NCI-H460 (cell line): ENCODE data around the gene TRIM58. TPM values are rescaled to one million over a fixed set of nuclear protein-coding genes. Genes with fewer than 3 reads are reported as not detected.

Experiments
- DNase-seq: peaks from one replicate; pipeline ENCODE4 v3.0.0-alpha.2; 2016; ENCODE audit warnings: low read depth; ENCODE audit errors: extremely low read depth
- total RNA-seq: library from RNA; depleted of rRNA; stranded (reverse); fragments of >200 nt; shearing (Covaris generic); gene quantifications from 2 replicates; pipeline ENCODE4 v1.2.3, GENCODE V29; 2014; rRNA removed

The TRIM58 gene
- total RNA-seq, 1 experiment from 2014 or later = not detected

DNA sequence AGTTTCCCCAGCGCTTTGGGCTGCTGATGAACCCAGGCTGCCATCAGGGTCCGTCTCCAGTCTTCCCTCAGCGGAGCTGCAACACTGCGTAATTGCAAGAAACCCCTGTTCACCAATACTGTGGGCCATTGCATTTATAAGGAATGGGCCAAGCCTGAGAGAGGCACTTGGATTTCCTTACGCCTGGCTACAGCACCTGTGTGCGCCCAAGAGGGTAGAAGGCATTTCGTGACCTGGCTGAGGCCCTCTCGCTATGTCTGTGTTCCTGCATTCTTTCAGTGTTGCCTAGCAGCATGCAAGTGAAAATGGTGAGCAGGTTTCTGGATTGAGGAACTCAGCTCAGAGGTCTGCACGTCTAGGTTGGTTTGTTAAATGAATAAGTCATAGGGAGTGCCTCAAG, 26.4 kb downstream of the TRIM58 start:
- DNase-seq = no peak

DNA sequence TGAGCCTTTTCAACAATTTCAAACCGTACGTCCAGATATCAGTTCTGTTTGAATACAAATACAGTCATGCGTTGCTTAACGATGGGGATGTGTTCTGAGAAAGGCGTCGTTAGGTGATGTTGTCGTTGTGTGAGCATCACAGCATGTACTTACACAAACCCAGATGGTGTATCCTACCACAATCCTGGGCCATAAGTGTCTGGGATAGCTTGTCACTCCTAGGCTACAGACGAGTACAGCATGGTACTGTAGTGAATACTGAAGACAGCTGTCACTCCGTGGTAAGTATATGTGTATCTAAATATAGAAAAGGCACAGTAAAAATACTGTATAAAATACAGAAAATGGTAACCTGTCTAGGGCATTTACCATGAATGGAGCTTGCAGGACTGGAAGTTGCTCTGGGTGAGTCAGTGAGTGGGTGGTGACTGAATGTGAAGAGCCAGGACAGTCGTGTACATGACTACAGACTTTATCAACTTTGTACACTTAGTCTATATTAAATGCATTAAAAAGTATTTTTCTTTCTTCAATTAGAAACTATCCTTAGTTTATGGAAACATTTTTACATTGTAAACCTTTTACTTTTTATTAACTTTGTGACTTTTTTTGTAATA, 27.9 kb downstream of the TRIM58 start:
- DNase-seq = no peak

DNA sequence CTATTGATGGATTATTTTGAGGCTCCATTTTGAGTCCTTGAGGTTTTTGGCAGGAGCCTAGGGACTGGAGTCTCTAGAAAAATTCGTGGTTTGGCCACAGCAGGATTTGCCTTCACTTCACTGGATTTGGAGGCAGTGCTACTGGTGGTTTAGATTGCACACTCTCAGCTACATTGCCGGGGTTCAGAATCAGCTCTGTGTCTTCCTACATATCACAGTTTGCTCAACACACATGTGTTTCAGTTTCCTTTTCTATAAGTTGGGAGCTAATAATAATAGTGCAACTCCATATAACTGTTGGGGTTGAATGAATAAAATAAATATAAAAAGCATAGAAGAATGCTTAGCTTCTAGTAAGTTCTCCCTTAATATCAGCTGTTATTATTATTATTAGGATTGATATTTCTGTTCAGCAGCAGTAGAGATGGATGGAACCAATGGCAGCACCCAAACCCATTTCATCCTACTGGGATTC, 38.2 kb downstream of the TRIM58 start, which contains the start of gene OR2W3:
Gene OR2W3, plus strand, starts transcription at position 425 of the 475 bp plus-strand sequence. Its CDS starts 0 bp downstream, at position 425.
- DNase-seq = no peak

DNA sequence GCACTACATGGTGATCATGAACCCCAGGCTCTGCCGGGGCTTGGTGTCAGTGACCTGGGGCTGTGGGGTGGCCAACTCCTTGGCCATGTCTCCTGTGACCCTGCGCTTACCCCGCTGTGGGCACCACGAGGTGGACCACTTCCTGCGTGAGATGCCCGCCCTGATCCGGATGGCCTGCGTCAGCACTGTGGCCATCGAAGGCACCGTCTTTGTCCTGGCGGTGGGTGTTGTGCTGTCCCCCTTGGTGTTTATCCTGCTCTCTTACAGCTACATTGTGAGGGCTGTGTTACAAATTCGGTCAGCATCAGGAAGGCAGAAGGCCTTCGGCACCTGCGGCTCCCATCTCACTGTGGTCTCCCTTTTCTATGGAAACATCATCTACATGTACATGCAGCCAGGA, 39.0 kb downstream of the TRIM58 start:
- no peak for DNase-seq

DNA sequence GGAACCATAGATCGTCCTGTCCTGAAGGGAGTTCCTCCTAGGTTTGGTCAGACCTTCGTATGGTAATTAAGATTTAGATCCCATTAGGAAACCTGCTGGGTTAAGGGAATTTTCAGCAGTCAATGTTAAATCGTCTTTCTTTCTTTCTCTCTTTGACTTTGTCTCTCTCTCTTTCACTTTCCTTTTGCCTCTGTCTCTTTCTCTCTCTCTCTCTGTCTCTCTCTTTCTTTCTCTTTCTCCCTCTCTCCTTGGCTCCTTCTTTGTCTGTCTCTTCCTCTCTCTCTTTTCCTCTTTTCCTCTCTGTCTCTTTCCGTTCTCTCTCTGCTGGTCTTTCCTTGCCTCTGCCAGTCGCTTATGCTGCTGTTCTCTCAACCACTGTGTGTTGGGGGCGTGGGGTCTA, 47.1 kb downstream of the TRIM58 start:
- no peak for DNase-seq

DNA sequence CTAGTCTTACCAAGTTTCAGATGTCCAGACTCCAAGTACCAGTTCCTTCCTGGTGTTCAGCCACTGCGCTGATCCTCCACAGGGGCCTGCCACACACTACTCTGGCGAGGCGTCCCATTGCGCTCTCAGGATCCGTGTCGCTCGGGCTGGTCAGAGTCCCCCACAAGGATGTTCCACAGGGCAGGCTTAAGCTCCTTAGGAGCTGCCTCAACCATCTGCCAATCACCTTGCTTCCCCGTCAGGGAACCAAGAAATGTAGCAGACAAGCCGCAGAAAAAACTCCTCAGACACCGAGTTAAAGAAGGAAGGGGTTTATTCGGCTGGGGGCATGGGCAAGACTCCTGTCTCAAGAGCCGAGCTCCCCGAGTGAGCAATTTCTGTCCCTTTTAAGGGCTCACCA, 48.2 kb downstream of the TRIM58 start:
- no peak for DNase-seq

DNA sequence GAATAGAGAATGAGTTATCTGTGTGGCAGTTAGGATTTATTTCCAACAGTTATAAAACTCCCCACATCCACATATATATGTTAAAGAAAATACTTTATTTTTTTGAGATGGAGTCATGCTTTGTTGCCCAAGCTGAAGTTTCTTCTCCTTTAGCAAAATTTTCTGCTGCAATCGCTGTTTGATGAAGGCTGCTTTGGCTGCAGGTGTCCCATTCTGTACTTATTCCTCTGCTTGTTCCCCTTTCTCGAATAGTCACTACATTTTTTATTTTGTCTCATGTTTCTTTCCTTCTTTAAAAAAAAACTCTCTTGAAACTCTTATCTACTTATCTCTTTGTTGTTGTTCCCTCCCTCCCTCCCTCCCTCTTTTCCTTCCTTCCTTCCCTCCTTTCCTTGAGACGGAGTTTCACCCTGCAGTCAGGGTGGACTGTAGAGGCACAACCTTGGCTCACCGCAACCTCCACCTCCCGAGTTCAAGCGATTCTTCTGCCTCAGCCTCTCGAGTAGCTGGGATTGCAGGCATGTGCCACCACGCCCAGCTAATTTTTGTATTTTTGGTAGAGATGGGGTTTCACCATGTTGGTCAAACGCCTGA, 49.0 kb downstream of the TRIM58 start:
- no peak for DNase-seq

DNA sequence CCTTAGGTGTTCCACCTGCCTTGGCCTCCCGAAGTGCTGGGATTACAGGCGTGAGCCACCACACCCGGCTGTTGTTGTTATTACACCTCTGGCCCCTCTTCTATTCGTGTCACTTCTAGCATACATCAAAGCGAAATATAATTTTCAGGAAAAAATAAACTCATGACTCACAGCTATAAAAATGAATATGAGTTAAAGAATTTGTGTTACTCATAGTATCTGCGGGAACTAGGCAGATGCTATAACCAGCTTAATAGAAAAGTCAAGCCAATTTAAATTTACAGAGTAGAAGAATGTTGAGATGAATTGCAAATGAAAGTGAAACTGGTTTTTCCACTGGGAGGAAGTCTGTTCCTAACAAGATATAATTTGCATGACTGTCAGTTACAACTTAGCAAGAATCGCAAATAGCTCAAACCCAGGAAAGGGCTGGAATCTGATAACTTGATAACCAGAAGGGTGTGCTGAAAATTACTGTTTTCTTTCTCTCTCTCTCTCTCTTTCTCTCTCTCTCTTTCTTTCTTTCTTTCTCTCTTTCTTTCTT, 49.6 kb downstream of the TRIM58 start:
- no peak for DNase-seq

DNA sequence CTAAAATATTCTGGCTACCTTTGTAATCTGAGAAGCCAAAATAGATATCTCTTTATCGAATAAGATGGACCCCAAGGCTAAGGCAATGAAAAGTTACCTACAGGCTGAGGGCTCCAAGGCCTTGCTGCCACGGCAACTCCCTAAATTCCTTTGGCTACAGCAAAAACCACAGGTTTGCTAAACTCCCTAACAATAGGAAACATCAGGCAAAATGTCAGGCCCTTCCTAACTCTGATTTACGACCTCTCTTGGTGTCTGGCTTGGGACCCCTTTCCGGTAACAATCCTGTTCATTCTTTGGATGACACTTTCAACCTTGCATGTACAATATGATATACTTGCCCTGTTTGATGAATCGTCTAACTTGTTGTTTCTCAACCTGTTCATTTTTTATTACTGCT, 51.8 kb downstream of the TRIM58 start:
- no peak for DNase-seq

DNA sequence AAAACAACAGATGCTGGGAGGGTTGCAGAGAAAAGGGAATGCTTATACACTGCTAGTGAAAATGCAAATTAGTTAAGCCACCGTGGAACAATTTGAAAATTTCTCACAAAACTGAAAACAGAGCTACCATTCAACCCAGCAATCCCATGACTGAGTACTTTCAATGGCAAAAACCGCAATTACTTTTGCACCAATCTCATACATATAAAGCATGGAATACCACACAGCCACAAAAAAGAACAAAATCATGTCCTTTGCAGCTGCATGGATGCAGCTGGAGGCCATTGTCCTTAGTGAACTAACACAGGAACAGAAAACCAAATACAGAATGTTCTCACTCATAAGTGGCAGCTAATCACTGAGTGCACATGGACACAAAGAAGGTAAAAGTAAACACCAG, 56.8 kb downstream of the TRIM58 start:
- no peak for DNase-seq

DNA sequence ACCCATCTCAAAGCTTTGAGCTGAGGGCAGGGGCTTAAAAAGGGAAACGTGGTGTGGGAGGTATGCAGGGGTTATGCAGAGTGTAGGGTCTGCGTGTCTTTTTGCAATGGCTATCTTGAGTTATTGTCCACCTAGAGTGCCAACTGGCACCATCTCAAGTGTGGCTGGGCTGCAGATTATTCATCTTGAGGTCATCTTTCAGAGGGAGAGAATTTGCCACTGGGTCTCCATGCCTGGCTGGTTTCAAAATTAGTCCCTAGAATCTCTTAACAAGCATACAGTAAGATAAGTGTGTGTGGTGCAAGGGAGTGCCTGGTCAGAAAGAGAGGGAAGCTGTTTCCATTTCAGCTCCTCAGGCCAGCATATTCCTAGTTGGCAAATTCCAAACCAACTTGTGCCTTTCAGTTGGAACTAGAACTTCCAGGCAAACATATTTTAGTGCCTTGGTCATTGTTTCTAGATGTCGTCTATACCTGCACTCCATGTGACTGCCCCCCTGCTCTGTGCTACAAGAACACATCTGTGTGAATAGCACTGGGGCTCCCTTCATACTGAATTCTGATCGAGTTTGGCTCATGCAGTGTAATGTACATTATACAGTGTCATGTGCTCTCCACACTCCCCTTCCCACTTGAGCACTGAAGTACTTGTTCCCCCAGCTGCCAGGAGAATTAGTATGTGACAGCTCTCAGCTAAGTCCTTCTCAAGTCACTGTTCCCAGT, 58.1 kb downstream of the TRIM58 start:
- DNase-seq = no peak

DNA sequence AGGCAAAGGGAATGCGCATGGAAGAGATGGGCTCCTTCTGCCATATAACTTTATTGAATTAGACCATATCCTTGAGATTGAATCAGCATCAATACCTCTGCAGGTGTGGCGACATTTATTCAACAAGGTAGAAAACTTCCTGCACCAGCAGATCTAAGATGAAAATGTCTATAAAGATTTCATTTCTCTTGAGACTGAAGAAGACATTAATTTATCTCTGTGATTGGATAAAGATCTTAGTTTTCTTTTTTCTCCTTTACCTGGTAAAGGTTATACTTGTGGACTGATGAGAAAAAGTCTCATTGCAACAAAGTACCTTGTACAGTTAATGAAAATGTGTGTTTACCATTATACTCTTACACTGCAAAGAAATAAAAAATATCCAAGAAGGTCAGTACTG, 63.0 kb downstream of the TRIM58 start, which contains the start of gene OR2T8:
Gene OR2T8, plus strand, starts transcription at position 301 of the 400 bp plus-strand sequence. CDS start 766 bp downstream, outside the sequence.
- no peak for DNase-seq

DNA sequence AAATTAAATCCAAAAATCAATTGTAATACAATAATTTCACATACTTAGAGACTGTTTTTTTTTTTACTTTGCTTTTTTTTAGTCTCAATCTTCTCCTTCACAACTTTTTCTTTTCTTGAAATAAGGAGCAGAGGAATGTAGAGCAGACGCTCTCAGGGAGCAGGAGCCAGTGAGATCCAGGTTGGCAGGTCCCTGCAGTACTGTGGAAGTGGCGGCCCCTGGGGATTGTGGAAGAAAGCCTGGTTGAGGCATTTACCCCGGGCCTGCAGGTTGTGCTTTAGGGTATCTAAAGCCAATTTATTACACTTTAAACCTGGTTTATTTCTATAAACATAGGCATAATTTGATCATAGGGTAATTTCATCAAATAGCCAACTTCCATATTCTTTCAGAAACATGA, 67.0 kb downstream of the TRIM58 start:
- DNase-seq = no peak

DNA sequence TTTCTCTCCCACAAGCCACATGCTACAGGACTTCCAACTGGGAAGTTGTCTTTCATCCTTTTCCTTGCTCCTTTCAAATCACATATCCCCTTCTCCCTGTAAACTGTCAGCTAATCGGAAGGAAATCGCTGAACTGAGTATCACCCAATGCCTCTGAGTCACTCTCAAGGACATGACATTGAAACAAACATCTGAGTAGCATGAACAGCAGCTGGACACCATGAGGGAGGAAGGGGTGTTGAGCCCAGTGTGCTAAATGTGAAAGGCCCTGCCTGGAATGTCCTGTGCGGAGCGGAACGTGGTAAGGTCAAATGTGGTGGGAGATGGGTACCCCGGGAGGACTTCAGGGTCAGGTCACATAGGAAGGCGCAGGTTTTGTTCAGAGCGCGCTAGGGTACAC, 67.9 kb downstream of the TRIM58 start, which contains the start of gene OR2AJ1:
Gene OR2AJ1, plus strand, starts transcription at position 22 of the 400 bp plus-strand sequence. CDS start 8,880 bp downstream, outside the sequence.
- DNase-seq = no peak

Other genes with a start within 250 kb of the TRIM58 start
- not detected in 2 replicates for gene OR13G1, start 177.4 kb upstream of the TRIM58 start, total RNA-seq
- gene OR6F1, start 140.5 kb upstream of the TRIM58 start, total RNA-seq = not detected in 2 replicates
- gene OR14K1, start 118.6 kb upstream of the TRIM58 start, total RNA-seq = not detected in 2 replicates
- not detected in 2 replicates for gene OR14A2, start 109.0 kb upstream of the TRIM58 start, total RNA-seq
- gene OR1C1, start 96.6 kb upstream of the TRIM58 start, total RNA-seq = 0.02 TPM in 1 of 2 replicates, not detected in the other
- not detected in 2 replicates for gene OR14A16, start 33.1 kb upstream of the TRIM58 start, total RNA-seq
- gene OR11L1, start 15.3 kb upstream of the TRIM58 start, total RNA-seq = not detected in 2 replicates
- gene OR2W3, start 38.4 kb downstream of the TRIM58 start, total RNA-seq = not detected in 2 replicates
- not detected in 2 replicates for gene OR2T8, start 63.1 kb downstream of the TRIM58 start, total RNA-seq
- not detected in 2 replicates for gene OR2AJ1, start 67.7 kb downstream of the TRIM58 start, total RNA-seq
- not detected in 2 replicates for gene OR2L8, start 91.7 kb downstream of the TRIM58 start, total RNA-seq
- gene OR2AK2, start 108.0 kb downstream of the TRIM58 start, total RNA-seq = not detected in 2 replicates
- not detected in 2 replicates for gene OR2L5, start 156.5 kb downstream of the TRIM58 start, total RNA-seq
- not detected in 2 replicates for gene OR2L2, start 172.9 kb downstream of the TRIM58 start, total RNA-seq
- gene OR2L3, start 189.6 kb downstream of the TRIM58 start, total RNA-seq = not detected in 2 replicates
- not detected in 2 replicates for gene OR2L13, start 238.0 kb downstream of the TRIM58 start, total RNA-seq